Stimulated activated CD4-positive, alpha-beta T cell treated with anti-CD3 and anti-CD28 coated beads, Interleukin-4, amount 100 ng/mL, for 48 hours (primary cell): ENCODE data around the gene SLC12A3.
A peak's percentile ranks its signal among the peaks of the same experiment; 100 is the strongest.
"Not testable (repeated sequence)": the region's sequence is repeated elsewhere in the genome, so short reads cannot be mapped to it uniquely, and the experiment has no call there.

ENCODE experiments used
- DNase-seq, 2 donors: peaks; one replicate each; pipeline ENCODE4 v3.0.0-alpha.2; 2020; ENCODE audit warnings: low read depth in 2 of 2

The SLC12A3 gene

GRCh38 chr16:56918467-56919012 lies 53.5 kb downstream of the SLC12A3 start:
- DNase-seq = no peak

- no peak for DNase-seq
Observed at GRCh38 chr16:56919099-56919800, 54.2 kb downstream of the SLC12A3 start.

- no peak for DNase-seq
Observed at GRCh38 chr16:56921571-56921970, 56.6 kb downstream of the SLC12A3 start.

GRCh38 chr16:56923481-56924091 lies 58.6 kb downstream of the SLC12A3 start:
- no peak for DNase-seq

- DNase-seq = no peak
Observed at GRCh38 chr16:56927471-56927870, 62.5 kb downstream of the SLC12A3 start.

- DNase-seq = no peak
Observed at GRCh38 chr16:56929639-56930038, 64.6 kb downstream of the SLC12A3 start.

GRCh38 chr16:56930486-56931270 lies 65.7 kb downstream of the SLC12A3 start:
- no peak for DNase-seq

- DNase-seq = no peak
Observed at GRCh38 chr16:56931271-56931891, 66.4 kb downstream of the SLC12A3 start.

- peak; percentile 97 to 98 for DNase-seq
Observed at GRCh38 chr16:56931892-56932720, 67.1 kb downstream of the SLC12A3 start, which contains the start of gene HERPUD1. Gene HERPUD1, plus strand, starts transcription at chr16:56932142. Its CDS starts 103 bp downstream, at chr16:56932245.

GRCh38 chr16:56932721-56933619 lies 68.0 kb downstream of the SLC12A3 start:
- peak in 1 of 2 donors; percentile 25 for DNase-seq

- DNase-seq = no peak
Observed at GRCh38 chr16:56933828-56934598, 69.0 kb downstream of the SLC12A3 start.

- not testable (repeated sequence) for DNase-seq
Observed at GRCh38 chr16:56934599-56935145, 69.7 kb downstream of the SLC12A3 start.

GRCh38 chr16:56935201-56935600 lies 70.2 kb downstream of the SLC12A3 start:
- no peak for DNase-seq

- no peak for DNase-seq
Observed at GRCh38 chr16:56936491-56936890, 71.5 kb downstream of the SLC12A3 start.

- no peak for DNase-seq
Observed at GRCh38 chr16:56936950-56937349, 71.9 kb downstream of the SLC12A3 start.

GRCh38 chr16:56938664-56939513 lies 73.9 kb downstream of the SLC12A3 start:
- peak in 1 of 2 donors; percentile 39 for DNase-seq

- DNase-seq = no peak
Observed at GRCh38 chr16:56939801-56940200, 74.8 kb downstream of the SLC12A3 start.

- no peak for DNase-seq
Observed at GRCh38 chr16:56941092-56941491, 76.1 kb downstream of the SLC12A3 start.
